ENCODE measurements around the gene CCM2.

Gene CCM2

GRCh38 chr7:45000093-45001032, at the start of gene CCM2:
Gene CCM2, plus strand, starts transcription at chr7:45000201. Its CDS starts 133 bp downstream, at chr7:45000334.
- DNase-seq, result no peak

GRCh38 chr7:44953156-44953555, 46.8 kb upstream of the CCM2 start:
- DNase-seq, result no peak

GRCh38 chr7:44955733-44956132, 44.3 kb upstream of the CCM2 start:
- DNase-seq, result no peak

GRCh38 chr7:44956157-44956766, 43.7 kb upstream of the CCM2 start:
- no peak for DNase-seq

GRCh38 chr7:44958645-44959344, 41.2 kb upstream of the CCM2 start:
- DNase-seq, result no peak

GRCh38 chr7:44959433-44959951, 40.5 kb upstream of the CCM2 start:
- peak in 1 of 2 experiments; percentile 27 for DNase-seq

- DNase-seq, result no peak
These were observed 39.9 kb upstream of the CCM2 start for GRCh38 chr7:44960011-44960580.

GRCh38 chr7:44961844-44962482, 38.0 kb upstream of the CCM2 start:
- no peak for DNase-seq

- no peak for DNase-seq
These were observed 37.3 kb upstream of the CCM2 start for GRCh38 chr7:44962483-44963251.

GRCh38 chr7:44963364-44964290, 36.4 kb upstream of the CCM2 start:
- DNase-seq, result no peak

GRCh38 chr7:44964384-44964830, 35.6 kb upstream of the CCM2 start:
- no peak for DNase-seq

- no peak for DNase-seq
These were observed 35.1 kb upstream of the CCM2 start for GRCh38 chr7:44964831-44965440.

- no peak for DNase-seq
These were observed 34.5 kb upstream of the CCM2 start for GRCh38 chr7:44965441-44965903.

- DNase-seq, result no peak
These were observed 33.9 kb upstream of the CCM2 start for GRCh38 chr7:44965937-44966730.

GRCh38 chr7:44966731-44967538, 33.1 kb upstream of the CCM2 start:
- DNase-seq, result no peak

- no peak for DNase-seq
These were observed 32.2 kb upstream of the CCM2 start for GRCh38 chr7:44967571-44968446.

Measured in stimulated activated CD4-positive, alpha-beta T cell treated with anti-CD3 and anti-CD28 coated beads, Interleukin-4, amount 100 ng/mL, for 4 hours (primary cell).